KMS-11 (cell line): Measurements from ENCODE around the gene TCAF1.

Experiments
- H2AFZ ChIP-seq: fragments of 200-600 bp; sonication (generic); 2 replicates; pipeline ENCODE4 v1.6.1; 2016; ENCODE audit warnings: antibody characterized with exemption, mixed run types, low read depth
- H3K27ac ChIP-seq: fragments of 200-600 bp; sonication (generic); 2 replicates; pipeline ENCODE4 v1.6.1; 2016; ENCODE audit warnings: mild to moderate bottlenecking, mixed run types
- H3K27me3 ChIP-seq: fragments of 200-600 bp; sonication (generic); 2 replicates; pipeline ENCODE4 v1.6.1; 2017; ENCODE audit warnings: mild to moderate bottlenecking, low read depth, mixed run types, moderate library complexity; ENCODE audit not compliant: insufficient read depth
- H3K36me3 ChIP-seq: fragments of 200-600 bp; sonication (generic); 2 replicates; pipeline ENCODE4 v1.6.1; 2017; ENCODE audit warnings: mild to moderate bottlenecking, mixed run types; ENCODE audit not compliant: insufficient read depth
- H3K4me1 ChIP-seq: fragments of 200-600 bp; sonication (generic); 2 replicates; pipeline ENCODE4 v1.6.1; 2016; ENCODE audit warnings: mild to moderate bottlenecking, low read depth, mixed run types; ENCODE audit not compliant: poor library complexity, severe bottlenecking
- H3K4me2 ChIP-seq: fragments of 200-600 bp; sonication (generic); 2 replicates; pipeline ENCODE4 v1.7.0; 2016; ENCODE audit warnings: mild to moderate bottlenecking, mixed run types
- H3K4me3 ChIP-seq: fragments of 200-600 bp; sonication (generic); IDR thresholded peaks from 2 replicates; pipeline ENCODE4 v1.6.1; 2017; ENCODE audit warnings: low read depth, low read length, mixed read lengths; ENCODE audit not compliant: insufficient read depth
- H3K79me2 ChIP-seq: fragments of 200-600 bp; sonication (generic); 2 replicates; pipeline ENCODE4 v1.6.1; 2016; ENCODE audit warnings: low read depth, mixed run types; ENCODE audit not compliant: insufficient read depth
- H3K9ac ChIP-seq: fragments of 200-600 bp; sonication (generic); 2 replicates; pipeline ENCODE4 v1.6.1; 2016; ENCODE audit warnings: mild to moderate bottlenecking, mixed run types
- H4K20me1 ChIP-seq: fragments of 200-600 bp; sonication (generic); 2 replicates; pipeline ENCODE4 v1.6.1; 2016; ENCODE audit warnings: mild to moderate bottlenecking, mixed run types; ENCODE audit not compliant: insufficient read depth
- TF ChIP-seq, protein P1 (sequence below): fragments of 200-600 bp; sonication (generic); conservative IDR thresholded peaks from 2 replicates; pipeline ENCODE4 v1.6.1; 2017; ENCODE audit warnings: low read depth, mild to moderate bottlenecking, antibody characterized with exemption, low read length, moderate library complexity, mixed read lengths

TCAF1 gene

DNA sequence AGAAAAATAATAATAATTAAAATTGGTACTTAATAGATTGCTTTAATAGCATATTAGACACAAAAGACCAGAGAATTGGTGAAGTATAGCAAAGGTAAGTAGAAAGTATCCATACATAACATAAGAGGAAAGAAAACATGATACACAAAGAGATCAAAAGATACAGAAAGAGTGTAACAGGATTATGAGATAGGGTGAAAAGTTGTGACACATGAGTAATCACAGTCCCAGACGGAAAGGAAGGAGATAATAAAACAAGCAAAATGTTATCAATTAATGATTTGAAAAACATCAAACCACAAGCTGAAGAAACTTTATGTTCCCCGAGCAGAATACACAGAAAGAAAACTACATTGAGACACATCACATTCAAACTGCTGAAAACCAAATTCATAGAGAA, 10.5 kb downstream of the TCAF1 start:
- H3K9ac ChIP-seq: no peak overlapping the region
- no peak overlapping the region for H3K27ac ChIP-seq
- H3K36me3 ChIP-seq: no peaks in the 10 kb centered on the region
- no peak overlapping the region for H2AFZ ChIP-seq
- peaks cover 17% of the 10 kb centered on the region for H3K4me1 ChIP-seq
- H3K4me3 ChIP-seq: no peak overlapping the region
- no peak overlapping the region for H3K4me2 ChIP-seq
- H4K20me1 ChIP-seq: no peaks in the 10 kb centered on the region; the same call in 1 of the 2 replicates
- TF ChIP-seq, protein P1, sequence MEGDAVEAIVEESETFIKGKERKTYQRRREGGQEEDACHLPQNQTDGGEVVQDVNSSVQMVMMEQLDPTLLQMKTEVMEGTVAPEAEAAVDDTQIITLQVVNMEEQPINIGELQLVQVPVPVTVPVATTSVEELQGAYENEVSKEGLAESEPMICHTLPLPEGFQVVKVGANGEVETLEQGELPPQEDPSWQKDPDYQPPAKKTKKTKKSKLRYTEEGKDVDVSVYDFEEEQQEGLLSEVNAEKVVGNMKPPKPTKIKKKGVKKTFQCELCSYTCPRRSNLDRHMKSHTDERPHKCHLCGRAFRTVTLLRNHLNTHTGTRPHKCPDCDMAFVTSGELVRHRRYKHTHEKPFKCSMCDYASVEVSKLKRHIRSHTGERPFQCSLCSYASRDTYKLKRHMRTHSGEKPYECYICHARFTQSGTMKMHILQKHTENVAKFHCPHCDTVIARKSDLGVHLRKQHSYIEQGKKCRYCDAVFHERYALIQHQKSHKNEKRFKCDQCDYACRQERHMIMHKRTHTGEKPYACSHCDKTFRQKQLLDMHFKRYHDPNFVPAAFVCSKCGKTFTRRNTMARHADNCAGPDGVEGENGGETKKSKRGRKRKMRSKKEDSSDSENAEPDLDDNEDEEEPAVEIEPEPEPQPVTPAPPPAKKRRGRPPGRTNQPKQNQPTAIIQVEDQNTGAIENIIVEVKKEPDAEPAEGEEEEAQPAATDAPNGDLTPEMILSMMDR: no peak
- no peaks in the 10 kb centered on the region for H3K27me3 ChIP-seq
- H3K79me2 ChIP-seq: peaks cover 4% of the 10 kb centered on the region; the same call in 1 of the 2 replicates

DNA sequence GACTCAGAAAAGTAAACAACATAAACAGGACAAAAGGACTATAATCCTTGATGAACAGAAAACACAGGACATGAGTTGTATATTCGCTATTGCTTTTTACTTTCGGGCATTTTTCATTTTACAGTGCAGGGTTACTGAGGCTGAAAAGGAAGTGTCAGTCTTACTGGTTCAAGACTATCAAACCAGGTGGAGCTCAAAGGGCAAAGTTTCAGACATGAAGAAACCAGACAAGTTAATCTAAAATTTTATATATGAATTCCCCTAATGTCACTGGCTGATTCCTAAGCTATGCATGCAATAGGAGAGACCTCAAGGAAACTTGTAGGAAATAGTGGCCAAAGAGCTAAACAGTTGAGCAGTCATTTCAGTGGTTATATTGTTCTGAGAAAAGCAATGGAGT, 11.4 kb downstream of the TCAF1 start:
- Histone ChIP-seq H3K4me1 (peaks cover 17% of the 10 kb centered on the region), H3K79me2 (no peaks in the 10 kb centered on the region; the same call in 1 of the 2 replicates), H3K27me3 (no peaks in the 10 kb centered on the region), H4K20me1 (no peaks in the 10 kb centered on the region; the same call in 1 of the 2 replicates), H3K4me3 (no peak overlapping the region), H3K36me3 (no peaks in the 10 kb centered on the region), H3K27ac (no peak overlapping the region), H2AFZ (no peak overlapping the region), H3K9ac (no peak overlapping the region), H3K4me2 (no peak overlapping the region)
- TF ChIP-seq, protein P1: no peak

DNA sequence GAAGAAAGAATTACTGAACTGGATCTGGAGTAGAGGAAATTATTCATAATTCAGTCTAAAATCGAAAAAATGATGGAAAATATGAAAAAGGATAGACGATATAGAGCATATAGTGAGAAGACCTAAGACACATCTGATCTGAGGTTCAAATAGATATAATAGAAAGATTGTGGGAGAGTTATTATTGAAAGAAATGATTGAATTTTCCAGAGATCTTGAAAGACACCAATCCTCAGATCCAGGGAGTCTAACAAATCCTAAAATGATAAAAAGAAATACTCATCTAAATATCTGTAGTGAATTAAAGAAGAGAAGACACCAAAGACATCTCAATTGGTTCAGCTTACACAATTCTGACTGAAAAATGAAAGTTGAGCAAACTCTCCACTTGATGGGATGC, 12.9 kb downstream of the TCAF1 start:
- Histone ChIP-seq H3K27ac (no peak overlapping the region), H3K79me2 (no peaks in the 10 kb centered on the region; the same call in 1 of the 2 replicates), H3K9ac (no peak overlapping the region), H4K20me1 (no peaks in the 10 kb centered on the region; the same call in 1 of the 2 replicates), H3K4me3 (no peak overlapping the region), H3K27me3 (no peaks in the 10 kb centered on the region), H3K4me1 (peaks cover 17% of the 10 kb centered on the region), H2AFZ (no peak overlapping the region), H3K36me3 (no peaks in the 10 kb centered on the region), H3K4me2 (no peak overlapping the region)
- TF ChIP-seq, protein P1: no peak

DNA sequence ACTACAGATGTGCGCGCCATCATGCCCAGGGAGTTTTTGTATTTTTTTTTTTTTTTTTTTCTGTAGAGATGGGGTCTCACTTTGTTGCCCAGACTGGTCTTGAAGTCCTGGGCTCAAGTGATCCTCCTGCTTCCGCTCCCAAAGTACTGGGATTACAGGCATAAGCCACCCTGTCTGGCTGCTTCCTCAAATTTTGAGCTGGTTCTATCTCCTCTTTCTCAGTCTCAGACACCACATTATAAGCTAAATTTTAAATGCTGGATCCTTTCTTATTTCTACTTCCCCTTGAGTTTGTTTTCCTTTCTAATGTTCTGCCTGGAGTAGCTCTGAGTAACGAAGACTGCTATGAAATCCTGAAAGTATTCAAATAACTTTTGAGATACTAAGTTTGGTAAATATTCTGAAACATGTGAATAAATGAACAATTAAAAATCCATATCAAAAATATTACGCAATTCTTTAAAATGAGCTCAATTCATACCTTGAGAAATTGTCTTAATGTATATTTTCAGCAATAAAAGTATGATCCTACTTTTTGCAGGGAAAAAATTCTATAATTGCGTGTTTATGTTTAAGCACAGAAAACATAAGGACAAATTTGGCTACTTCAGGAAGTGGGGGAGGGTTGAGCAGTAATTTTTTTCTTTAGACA, 15.0 kb downstream of the TCAF1 start:
- H3K9ac ChIP-seq: no peak overlapping the region
- H3K4me2 ChIP-seq: no peak overlapping the region
- H2AFZ ChIP-seq: no peak overlapping the region
- no peaks in the 10 kb centered on the region for H3K27me3 ChIP-seq
- H3K79me2 ChIP-seq: no peaks in the 10 kb centered on the region; the same call in 1 of the 2 replicates
- H3K36me3 ChIP-seq: no peaks in the 10 kb centered on the region
- H3K4me3 ChIP-seq: no peak overlapping the region
- H3K27ac ChIP-seq: no peak overlapping the region
- no peaks in the 10 kb centered on the region for H4K20me1 ChIP-seq
- H3K4me1 ChIP-seq: peaks cover 2% of the 10 kb centered on the region
- TF ChIP-seq, protein P1: no peak
